Hematopoietic multipotent progenitor cell treated with erythropoietin and hydrocortisone succinate and interleukin-3 and kit ligand, for 15 days (in vitro differentiated cells): ENCODE data around the gene CD99.
A peak's percentile ranks its signal among the peaks of the same experiment; 100 is the strongest.
"Not testable (repeated sequence)": the region's sequence is repeated elsewhere in the genome, so short reads cannot be mapped to it uniquely, and the experiment has no call there.

Source experiments
- DNase-seq: peaks from one replicate; pipeline ENCODE4 v3.0.0-alpha.2; 2015; ENCODE audit warnings: low spot score

The CD99 gene

DNA sequence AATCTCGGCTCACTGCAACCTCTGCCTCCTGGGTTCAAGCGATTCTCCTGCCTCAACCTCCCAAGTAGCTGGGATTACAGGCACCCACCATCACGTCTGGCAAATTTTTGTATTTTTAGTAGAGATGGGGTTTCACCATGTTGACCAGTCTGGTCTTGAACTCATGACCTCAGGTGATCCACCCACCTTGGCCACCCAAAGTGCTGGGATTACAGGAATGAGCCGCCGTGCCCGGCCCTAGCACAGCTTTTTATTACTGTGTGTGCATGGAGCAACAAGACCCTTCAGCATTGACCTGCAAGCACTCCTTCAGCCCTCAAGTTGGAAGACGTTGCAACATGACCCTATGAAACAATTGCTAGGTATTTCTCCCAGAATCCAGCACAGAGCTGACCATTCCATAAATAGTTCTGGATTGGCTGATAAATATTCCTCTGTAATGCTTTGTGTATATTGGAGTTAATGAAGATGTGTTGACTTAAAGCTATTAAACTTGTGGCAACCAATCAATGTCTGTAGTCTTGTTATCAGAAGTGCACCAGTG lies 15.4 kb upstream of the CD99 start:
- not testable (repeated sequence) for DNase-seq

- DNase-seq: no peak
Measured at GRCh38 chrX:2676794-2677675, 14.1 kb upstream of the CD99 start.

DNA sequence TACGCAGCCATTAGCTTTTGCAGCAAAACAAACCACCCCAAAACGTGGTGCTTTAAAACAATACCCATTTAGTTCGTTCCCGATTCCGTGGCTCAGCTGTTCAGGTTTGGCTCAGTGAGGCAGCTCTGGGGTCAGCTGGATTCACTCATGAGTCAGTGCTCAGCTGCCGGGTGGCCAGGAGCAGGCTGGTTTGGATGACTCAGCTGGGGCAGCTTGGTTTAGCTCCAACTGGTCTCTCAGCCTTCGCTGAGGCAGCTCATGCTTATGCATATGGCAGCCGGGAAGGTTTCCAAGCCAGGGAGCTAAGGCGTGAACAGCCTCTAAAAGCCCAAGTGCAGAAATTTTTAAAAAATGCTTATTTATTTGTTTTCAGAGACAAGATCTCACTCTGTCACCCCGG lies 13.3 kb upstream of the CD99 start:
- DNase-seq: no peak

GRCh38 chrX:2678583-2678982 lies 12.5 kb upstream of the CD99 start:
- no peak for DNase-seq

DNA sequence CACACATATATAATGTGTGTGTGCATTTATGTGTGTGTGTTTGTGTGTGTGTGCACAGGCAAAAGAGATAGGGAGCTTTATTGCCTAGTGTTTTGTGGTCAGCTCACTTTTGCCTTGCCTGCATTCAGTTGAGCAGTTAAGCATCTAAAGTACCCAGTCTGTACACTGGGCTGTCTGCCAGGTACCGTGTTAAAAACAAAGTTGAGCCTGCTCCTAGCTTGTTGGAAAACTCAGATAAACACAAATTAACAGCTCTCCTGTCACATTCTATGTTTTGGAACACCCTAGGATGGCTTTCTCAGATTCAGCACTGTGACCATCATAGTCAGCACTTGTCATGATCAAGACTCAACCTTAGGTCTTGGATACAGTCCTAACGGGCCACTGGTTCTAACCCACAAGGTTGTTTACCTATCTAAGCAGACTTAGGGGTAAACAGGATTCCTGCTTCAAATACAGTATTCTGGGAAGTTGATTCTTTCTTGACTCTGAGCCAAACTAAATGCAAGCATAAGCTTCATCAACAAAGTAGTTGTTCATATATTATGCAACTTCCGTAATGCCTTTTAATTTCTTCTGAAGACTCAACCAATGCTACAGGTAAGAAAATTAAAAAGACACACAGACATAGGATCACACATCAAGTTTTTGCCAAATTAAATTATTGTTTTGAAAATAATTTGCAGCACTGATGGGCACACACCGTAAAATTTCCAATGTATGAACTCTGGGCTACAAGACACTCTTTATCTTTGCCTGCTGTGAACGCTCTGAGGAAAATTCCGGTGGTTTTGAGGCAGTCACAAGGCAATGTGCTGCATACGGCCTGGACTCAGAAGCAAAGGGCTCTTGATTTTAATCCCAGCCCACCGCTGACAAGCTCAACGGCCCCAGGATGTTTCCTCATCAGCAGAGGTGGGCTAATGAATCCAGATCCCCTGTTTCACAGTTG lies 11.3 kb upstream of the CD99 start:
- no peak for DNase-seq

- no peak for DNase-seq
Measured at GRCh38 chrX:2680486-2681348, 10.4 kb upstream of the CD99 start.

- DNase-seq: no peak
Measured at GRCh38 chrX:2682565-2683177, 8.4 kb upstream of the CD99 start.

DNA sequence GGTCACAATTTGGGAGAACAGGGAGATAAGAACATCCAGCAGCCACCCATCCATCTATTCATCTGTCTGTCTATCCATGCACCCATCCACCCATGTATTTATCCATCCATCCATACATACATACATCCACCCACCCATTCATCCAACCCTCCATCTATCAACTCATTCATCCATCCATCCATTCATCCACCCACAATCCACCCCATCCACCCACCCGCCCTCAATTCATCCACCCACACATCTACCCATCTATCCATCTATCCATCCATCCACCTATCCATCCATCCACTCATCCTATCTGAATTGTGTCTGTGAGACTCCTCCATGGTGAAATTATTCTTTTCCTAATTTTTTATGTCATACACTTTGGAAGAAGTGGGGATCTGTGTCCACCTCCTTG lies 6.8 kb upstream of the CD99 start:
- no peak for DNase-seq

DNA sequence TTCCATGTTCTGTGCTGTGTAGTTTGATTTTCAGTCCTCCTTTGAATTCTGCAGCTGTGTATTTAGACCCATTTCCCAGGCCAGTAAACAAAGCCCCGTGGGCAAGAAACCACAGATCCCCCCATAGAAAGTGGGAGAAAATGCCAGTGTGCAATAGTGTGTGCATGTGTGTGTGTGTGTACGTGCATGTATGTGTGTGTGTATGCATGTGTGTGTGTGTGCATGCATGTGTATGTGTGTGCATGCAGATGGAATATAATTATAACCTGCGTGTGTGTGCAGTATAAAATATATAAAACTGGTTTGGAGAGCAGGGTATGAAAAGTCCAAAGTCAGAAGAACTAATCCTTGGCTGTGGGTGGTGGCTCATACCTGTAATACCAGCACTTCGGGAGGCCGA lies 5.2 kb upstream of the CD99 start:
- DNase-seq: no peak

DNA sequence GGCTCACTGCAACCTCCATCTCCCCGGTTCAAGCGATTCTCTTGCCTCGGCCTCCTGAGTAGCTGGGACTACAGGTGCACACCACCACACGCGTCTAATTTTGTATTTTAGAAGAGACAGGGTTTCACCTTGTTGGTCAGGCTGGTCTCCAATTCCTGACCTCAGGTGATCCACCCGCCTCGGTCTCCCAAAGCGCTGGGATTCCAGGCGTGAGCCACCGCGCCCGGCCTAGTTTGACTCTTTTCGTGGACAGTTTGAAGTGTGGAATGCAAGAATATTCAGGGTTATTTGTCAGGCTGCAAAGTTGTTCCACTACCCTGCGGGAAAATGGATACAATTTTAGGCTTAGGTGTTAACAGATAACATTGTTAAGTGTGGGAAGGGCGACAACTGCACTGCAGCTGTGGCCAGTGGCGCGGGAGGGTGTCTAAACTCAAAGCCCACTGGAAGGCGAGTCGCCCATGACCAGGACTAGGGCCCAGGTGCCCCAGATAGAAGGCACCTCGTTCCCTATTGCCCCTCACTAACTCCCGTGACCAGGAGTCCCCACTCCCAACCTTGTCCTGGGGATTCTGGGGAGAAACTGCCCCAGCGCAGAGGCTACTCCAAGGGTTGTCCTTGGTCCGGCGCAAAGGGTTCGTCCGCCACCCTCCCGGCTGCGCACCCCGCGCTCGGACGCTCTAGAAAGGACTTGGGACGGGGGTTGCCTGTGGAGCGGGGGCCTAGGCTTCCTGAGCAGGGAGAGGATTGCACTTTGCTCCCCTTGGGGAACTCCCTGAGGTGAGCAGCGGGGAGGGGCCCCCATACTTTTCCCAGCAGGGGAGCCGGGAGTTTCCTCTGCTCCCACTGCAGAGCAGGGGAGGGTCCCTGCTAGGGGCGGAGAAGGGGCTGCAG lies 1.1 kb upstream of the CD99 start:
- DNase-seq: no peak

GRCh38 chrX:2691543-2692220 lies 587 bp downstream of the CD99 start:
- peak; percentile 29 for DNase-seq

GRCh38 chrX:2692221-2693112 lies 1.4 kb downstream of the CD99 start:
- peak; percentile 14 for DNase-seq

DNA sequence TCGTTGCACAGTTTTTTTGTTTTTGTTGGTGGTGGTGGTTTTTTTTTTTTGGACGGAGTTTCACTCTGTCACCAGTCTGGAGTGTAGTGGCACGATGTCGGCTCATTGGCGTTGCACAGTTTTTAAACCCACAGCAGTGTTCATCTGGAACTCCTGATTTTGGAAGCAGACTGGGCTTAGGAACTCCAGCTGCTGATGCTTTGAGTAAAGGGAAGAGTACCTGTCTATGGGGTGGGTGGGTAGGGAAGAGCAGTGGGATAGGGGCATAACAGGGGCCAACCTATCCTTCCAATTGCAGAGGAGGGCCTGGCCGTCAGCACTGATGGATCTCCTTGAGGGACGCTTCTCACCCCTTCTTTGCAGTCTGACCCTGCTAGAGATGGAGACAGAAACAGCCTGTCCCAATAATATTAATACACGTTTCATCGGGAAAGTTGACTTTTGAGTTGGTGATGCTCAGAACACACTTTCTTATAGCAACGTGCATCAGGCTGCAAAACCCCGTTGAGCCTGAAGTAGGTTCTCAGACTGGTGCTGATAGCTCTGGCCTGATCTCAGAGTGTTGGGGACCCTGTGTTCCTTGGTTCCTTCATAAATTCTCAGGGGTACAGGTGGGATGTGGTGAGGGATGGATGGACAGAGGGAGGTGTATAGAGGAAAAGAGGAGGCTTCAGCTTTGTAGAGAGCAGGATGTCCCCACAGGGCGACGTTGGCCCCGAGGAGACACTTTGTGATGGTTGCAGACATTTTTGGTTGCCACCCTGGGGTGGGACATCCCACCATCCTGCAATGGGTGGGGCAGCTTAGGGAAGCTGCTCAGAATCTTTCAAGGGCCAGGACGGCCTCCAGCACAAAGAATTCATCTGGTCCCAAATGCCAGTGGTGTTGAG lies 2.3 kb downstream of the CD99 start:
- DNase-seq: no peak

GRCh38 chrX:2694914-2695267 lies 3.8 kb downstream of the CD99 start:
- DNase-seq: no peak

DNA sequence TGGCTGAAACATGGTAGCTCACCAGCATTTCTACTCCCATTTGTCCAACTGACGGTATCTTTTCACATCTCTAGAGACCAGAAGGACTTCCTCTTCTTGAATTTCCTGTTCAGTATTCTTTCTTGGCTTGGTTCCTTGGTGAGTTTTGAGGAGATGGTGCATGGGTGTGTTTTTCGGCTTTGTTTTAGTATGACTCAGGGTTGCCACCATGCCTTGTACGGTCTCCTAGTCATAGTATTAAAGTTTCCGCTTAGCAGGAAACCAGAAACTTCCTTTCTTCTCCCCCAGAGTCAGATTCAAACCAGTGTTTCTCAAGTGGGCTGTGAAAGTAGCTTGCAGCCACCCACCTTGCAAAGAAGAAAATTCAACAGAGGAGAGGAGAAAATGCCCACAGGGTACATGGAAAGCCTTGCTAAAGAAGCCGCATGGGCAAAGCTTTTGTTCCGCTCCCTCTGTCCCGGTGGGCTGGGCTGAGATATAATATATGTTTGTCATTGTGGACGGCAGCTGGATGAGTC lies 5.7 kb downstream of the CD99 start:
- DNase-seq: no peak

GRCh38 chrX:2697306-2697705 lies 6.2 kb downstream of the CD99 start:
- no peak for DNase-seq

- DNase-seq: no peak
Measured at GRCh38 chrX:2697741-2698299, 6.7 kb downstream of the CD99 start.
